ENCODE measurements around the gene CEACAM19. TPM values are rescaled to one million over a fixed set of nuclear protein-coding genes. Genes with fewer than 3 reads are reported as not detected.
A peak's percentile ranks its signal among the peaks of the same experiment; 100 is the strongest.
"Not testable (repeated sequence)": the region's sequence is repeated elsewhere in the genome, so short reads cannot be mapped to it uniquely, and the experiment has no call there.

CEACAM19 gene
- total RNA-seq, 1 donor from 2014 or later: 7.7 TPM

DNA sequence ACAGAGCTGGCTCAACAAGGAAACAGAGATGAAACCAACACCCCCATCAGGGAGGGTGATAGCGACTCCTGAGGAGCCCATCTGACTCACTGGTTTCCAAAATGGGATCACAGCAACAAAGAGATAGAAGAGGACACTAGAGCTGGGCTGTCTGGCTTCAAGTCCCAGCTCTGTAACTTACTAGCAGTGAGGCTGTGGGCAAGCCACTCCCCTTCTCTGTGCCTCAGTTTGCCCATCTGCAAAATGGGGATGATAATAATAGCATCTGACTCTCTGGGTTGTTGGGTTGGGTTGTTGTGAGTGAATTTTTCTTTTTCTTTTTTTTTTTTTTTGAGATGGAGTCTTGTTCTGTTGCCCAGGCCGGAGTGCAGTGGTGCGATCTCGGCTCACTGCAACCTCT, 43.7 kb upstream of the CEACAM19 start:
- Histone ChIP-seq H3K9me3 (no peaks in the 10 kb centered on the region), H3K27me3 (ENCODE audit: low read depth) (no peaks in the 10 kb centered on the region), H3K27ac (no peak overlapping the region), H3K36me3 (no peaks in the 10 kb centered on the region), H3K4me3 (no peak overlapping the region), H3K4me1 (no peaks in the 10 kb centered on the region)
- intact Hi-C loops (cut with DNase I): no loop called here
- ATAC-seq (no peak), DNase-seq (no peak)
- TF ChIP-seq, protein P1, sequence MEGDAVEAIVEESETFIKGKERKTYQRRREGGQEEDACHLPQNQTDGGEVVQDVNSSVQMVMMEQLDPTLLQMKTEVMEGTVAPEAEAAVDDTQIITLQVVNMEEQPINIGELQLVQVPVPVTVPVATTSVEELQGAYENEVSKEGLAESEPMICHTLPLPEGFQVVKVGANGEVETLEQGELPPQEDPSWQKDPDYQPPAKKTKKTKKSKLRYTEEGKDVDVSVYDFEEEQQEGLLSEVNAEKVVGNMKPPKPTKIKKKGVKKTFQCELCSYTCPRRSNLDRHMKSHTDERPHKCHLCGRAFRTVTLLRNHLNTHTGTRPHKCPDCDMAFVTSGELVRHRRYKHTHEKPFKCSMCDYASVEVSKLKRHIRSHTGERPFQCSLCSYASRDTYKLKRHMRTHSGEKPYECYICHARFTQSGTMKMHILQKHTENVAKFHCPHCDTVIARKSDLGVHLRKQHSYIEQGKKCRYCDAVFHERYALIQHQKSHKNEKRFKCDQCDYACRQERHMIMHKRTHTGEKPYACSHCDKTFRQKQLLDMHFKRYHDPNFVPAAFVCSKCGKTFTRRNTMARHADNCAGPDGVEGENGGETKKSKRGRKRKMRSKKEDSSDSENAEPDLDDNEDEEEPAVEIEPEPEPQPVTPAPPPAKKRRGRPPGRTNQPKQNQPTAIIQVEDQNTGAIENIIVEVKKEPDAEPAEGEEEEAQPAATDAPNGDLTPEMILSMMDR (IDR thresholded peaks at IDR 0.05): no peak

DNA sequence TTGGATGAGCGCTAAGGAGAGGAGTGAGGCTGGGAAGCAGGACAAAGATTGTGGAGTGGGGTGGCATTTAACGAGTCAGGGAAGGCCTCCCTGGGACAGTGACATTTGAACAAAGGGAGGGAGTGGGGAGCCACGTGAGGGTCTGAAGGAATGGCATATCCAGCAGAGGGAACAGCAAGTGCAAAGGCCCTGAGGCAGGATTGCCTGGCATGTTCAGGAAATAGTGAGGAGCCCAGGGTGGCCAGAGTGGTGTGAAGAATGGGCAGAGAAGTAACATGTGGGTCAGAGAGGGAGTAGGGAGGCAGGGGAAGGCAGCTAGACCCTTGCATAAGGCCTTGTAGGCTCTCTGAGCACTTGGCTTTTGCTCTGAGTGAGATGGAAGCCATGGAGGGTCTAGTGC, 42.5 kb upstream of the CEACAM19 start:
- DNase-seq (no peak), ATAC-seq (no peak)
- Histone ChIP-seq H3K4me1 (peaks cover 4% of the 10 kb centered on the region), H3K9me3 (no peaks in the 10 kb centered on the region), H3K4me3 (no peak overlapping the region), H3K27me3 (ENCODE audit: low read depth) (no peaks in the 10 kb centered on the region), H3K27ac (no peak overlapping the region), H3K36me3 (no peaks in the 10 kb centered on the region)
- TF ChIP-seq, protein P1 (IDR thresholded peaks at IDR 0.05): no peak
- intact Hi-C loops (cut with DNase I): no loop called here

DNA sequence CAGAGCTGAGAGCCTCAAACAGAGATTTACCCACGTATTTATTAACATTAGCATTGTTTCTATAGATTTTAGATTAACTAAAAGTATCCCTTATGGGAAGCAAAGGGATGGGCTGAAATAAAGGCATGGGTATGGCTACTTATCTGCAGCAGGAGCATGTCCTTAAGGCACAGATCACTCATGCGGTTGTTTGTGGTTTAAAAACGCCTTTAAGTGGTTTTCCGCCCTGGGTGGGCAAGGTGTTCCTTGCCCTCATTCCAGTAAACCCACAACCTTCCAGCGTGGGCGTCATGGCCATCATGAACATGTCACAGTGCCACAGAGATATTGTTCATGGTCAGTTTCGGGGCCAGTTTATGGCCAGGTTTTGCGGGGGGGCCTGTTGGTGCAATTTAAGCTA, 39.7 kb upstream of the CEACAM19 start:
- intact Hi-C loops (cut with DNase I); H3K27ac ChIP-seq; H3K9me3 ChIP-seq; H3K36me3 ChIP-seq; H3K27me3 ChIP-seq (ENCODE audit: low read depth); H3K4me3 ChIP-seq; DNase-seq; ATAC-seq: not testable (repeated sequence)
- H3K4me1 ChIP-seq: peaks cover 12% of the 10 kb centered on the region

DNA sequence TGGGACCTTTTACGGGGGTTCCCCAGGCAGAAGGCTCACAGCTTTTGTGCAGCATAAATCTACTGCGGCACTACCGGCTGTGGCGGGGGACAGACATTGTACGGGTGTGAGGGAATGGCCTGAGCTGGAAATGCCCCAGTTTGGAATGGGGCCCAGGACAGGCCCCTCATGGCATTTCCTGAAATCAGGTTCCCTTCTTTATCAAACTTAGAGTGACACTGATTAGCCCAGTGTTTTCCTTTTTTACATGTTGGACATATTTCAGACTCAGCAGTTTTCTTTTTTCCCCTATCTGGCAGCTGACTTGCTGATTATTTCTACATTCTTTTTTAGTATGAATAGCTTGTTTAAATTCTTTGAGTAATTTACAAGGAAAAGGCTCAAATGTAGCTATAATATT, 37.2 kb upstream of the CEACAM19 start:
- DNase-seq: not testable (repeated sequence)

DNA sequence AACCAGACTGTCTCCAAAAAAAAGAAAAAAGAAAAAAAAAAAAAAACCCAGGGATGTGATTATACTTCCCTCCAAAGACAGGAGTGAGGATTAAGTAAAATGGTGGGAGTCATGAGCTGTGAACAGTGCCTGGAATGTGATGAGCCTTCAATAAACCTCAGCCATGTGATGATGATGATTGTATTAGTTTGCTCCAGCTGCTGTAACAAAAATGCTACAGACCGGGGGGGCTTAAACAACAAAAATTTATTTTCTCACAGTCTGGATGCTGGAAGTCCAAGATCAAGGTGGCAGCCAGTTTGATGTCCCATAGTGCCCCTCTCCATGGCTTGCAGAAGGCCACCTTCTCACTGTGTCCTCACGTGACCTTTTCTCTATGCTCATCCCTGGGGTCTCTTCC, 36.5 kb upstream of the CEACAM19 start:
- no peaks in the 10 kb centered on the region for H3K9me3 ChIP-seq
- TF ChIP-seq, protein P1 (IDR thresholded peaks at IDR 0.05): no peak
- H3K27me3 ChIP-seq (ENCODE audit: low read depth): no peaks in the 10 kb centered on the region
- no peak for ATAC-seq
- H3K27ac ChIP-seq: no peak overlapping the region
- intact Hi-C loops (cut with DNase I): no loop called here
- H3K4me1 ChIP-seq: peaks cover 12% of the 10 kb centered on the region
- H3K36me3 ChIP-seq: no peaks in the 10 kb centered on the region
- no peak overlapping the region for H3K4me3 ChIP-seq
- DNase-seq: no peak

More for the DNA sequence above, 37.2 kb upstream of the CEACAM19 start:
- H3K27me3 ChIP-seq (ENCODE audit: low read depth); ATAC-seq; H3K9me3 ChIP-seq; intact Hi-C loops (cut with DNase I); H3K36me3 ChIP-seq; H3K27ac ChIP-seq: not testable (repeated sequence)
- Histone ChIP-seq H3K4me1 (peaks cover 12% of the 10 kb centered on the region), H3K4me3 (peak overlapping the region; percentile 17)

DNA sequence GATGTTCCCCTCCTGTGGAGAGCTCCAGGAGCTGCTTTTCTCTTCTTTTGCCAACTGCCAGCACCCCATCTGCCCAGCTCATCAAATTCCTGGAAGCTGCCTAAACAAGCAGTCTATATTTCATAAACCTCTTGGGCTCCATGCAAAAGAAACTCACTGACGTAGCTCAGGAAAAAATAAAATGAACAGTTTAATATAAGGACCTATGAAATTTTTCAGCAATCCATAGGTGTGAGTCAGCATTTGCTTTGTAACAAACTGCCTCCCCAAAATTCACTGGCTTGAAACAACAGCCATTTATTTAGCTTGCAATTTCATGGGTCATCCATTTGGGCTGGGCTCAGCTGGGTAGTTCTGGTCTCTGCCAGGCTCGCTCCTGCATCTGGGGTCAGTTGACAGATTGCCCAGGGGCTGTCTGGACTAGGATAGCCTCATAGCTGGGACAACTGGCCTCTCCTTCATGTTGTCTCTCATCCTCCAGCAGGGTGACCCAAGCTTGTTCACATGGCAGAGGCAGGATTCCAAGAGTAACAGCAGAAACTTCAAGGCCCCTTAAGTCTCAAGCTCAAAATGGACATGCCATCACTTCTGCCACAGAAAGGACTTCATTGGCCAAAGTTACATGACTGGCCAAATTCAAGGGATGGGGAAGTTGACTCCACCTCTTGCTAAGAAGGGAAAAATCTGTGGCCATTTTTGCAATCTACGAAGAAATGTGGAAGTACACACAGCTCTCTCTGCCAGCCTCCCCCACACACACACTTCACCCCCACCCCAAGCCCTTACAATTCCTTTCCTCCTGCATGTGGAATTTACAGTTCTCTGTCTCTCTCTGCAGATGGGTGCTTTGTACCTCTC, 35.5 kb upstream of the CEACAM19 start:
- H3K27me3 ChIP-seq (ENCODE audit: low read depth): no peaks in the 10 kb centered on the region
- H3K27ac ChIP-seq: no peak overlapping the region
- ATAC-seq (peak; percentile 72 to 77), DNase-seq (no peak)
- no peaks in the 10 kb centered on the region for H3K36me3 ChIP-seq
- H3K4me3 ChIP-seq: no peak overlapping the region
- no peaks in the 10 kb centered on the region for H3K9me3 ChIP-seq
- peaks cover 12% of the 10 kb centered on the region for H3K4me1 ChIP-seq
- TF ChIP-seq, protein P1 (IDR thresholded peaks at IDR 0.05): no peak
- intact Hi-C loops (cut with DNase I): no loop called here

Data from lower lobe of right lung (tissue), 2 donors.